HUES64 (cell line): Measurements from ENCODE around the gene NTF3.

Experiments
- H3K27ac ChIP-seq: 2 replicates; pipeline ENCODE4 v1.7.0; 2013; ENCODE audit warnings: low read depth, low read length, inconsistent platforms
- H3K27me3 ChIP-seq: 2 replicates; pipeline ENCODE4 v1.6.1; 2013; ENCODE audit warnings: mild to moderate bottlenecking, low read length; ENCODE audit not compliant: insufficient read depth
- H3K36me3 ChIP-seq: 2 replicates; pipeline ENCODE4 v1.6.1; 2013; ENCODE audit warnings: mild to moderate bottlenecking, low read length; ENCODE audit not compliant: insufficient read depth
- H3K4me1 ChIP-seq: 2 replicates; pipeline ENCODE4 v1.6.1; 2013; ENCODE audit warnings: mild to moderate bottlenecking, low read length, moderate library complexity; ENCODE audit not compliant: insufficient read depth
- H3K4me3 ChIP-seq: 2 replicates; pipeline ENCODE4 v1.5.1; 2013; ENCODE audit warnings: mild to moderate bottlenecking, low read length, moderate library complexity
- H3K9ac ChIP-seq: 2 replicates; pipeline ENCODE4 v1.6.1; 2013; ENCODE audit warnings: mild to moderate bottlenecking, low read depth, low read length
- H3K9me3 ChIP-seq: 2 replicates; pipeline ENCODE4 v1.6.1; 2013; ENCODE audit warnings: low read depth, low read length; ENCODE audit not compliant: insufficient read depth
- WGBS: fragments of 150-250, 120-280 bp; methylation state at CpG from one replicate; pipeline ENCODE4 v1.1.7; 2013; ENCODE audit warnings: missing lambda C conversion rate; 5-methylcytosine and 5-hydroxymethylcytosine counted together

NTF3 gene

DNA sequence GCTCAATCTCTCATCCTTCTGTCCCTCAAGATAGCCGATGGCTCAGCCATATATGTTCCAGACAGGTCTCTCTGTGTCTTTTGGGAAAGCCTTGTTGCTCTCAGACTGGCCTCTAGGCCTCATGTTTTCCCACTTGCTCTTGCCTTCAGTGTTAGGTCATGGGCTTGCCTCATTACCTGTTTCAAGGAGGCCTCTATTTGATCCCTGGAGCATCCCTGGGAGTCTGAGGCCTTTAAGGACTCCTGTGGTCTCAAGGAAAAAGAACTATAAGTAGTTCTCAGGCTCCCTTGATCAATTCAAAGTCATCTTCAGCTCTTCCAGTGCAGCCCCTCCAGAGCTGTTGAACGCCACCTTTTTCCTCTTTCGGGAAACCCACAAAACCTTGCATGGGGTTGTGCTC, 47.9 kb downstream of the NTF3 start:
- H3K27me3 ChIP-seq, result no peaks in the 10 kb centered on the region; the same call in 1 of the 2 replicates
- H3K4me3 ChIP-seq, result no peak overlapping the region

DNA sequence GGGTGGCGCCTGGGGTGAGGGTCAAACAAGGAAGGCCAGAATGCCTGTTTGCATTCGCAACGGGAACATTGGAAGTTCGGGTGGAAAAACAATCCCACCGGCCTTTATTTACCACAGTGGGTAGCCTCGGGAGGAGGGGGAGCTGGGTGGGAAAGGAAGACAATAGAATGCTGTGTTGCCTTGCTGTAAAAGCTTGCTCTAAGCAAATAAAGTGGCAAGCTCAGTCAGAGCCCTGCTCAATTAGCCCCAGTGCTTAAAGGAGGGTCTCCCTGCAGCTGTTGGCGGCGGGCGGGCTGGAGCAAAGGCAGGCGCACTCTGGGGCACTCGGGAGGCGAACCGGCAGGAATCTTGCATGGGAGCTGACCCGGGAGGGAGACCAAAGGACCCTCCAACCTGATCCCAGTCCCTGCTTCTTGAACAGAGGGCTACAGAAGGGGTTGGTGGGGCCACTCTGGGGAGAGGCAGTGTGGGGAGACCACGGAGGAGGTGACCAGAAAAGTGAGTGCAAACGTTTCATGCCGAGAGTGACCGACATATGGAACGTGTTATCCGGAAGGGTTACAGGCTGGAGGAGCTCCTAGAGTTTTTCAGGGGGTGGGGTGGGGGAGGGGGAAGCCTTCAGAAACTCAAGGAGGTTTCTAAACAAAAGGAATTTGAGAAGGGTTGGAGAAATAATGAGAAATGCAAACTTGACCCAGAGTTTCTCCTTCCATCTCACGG, 48.5 kb downstream of the NTF3 start:
- Histone ChIP-seq H3K9me3 (no peaks in the 10 kb centered on the region), H3K36me3 (no peaks in the 10 kb centered on the region), H3K27me3 (no peaks in the 10 kb centered on the region; the same call in 1 of the 2 replicates), H3K4me3 (peak overlapping the region; percentile 52), H3K27ac (peak overlapping the region; percentile 91), H3K9ac (peak overlapping the region; percentile 71), H3K4me1 (peaks cover 19% of the 10 kb centered on the region; the same call in 1 of the 2 replicates)
- 8% methylated on average over 21 of the region's 21 CpGs for WGBS

More for the DNA sequence above, 47.9 kb downstream of the NTF3 start:
- 53% methylated on average over 3 of the region's 3 CpGs for WGBS
- no peak overlapping the region for H3K9ac ChIP-seq
- no peaks in the 10 kb centered on the region for H3K9me3 ChIP-seq
- no peaks in the 10 kb centered on the region for H3K36me3 ChIP-seq
- H3K4me1 ChIP-seq, result peaks cover 19% of the 10 kb centered on the region; the same call in 1 of the 2 replicates
- no peak overlapping the region; the same call in 1 of the 2 replicates for H3K27ac ChIP-seq

DNA sequence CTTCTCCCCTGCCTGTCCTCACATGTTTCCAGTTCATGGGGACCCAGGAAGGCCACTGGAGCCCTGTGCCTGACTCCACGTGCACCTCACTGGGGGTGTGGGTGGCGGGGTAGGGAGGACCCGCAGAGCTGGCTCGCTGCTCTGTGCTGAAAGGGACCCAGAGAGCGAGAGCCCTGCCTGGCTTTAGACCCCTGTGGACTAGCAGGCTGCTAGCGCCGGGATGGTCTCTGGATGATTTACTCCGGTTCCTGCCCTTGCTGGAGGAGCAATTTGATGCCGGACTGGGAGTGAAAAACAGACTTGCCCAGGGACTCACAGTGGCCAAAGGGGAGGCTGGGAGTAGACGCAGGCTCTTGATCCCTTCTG, 49.0 kb downstream of the NTF3 start:
- 15% methylated on average over 10 of the region's 10 CpGs for WGBS
- no peaks in the 10 kb centered on the region for H3K36me3 ChIP-seq
- H3K9ac ChIP-seq, result peak overlapping the region; percentile 71
- peaks cover 19% of the 10 kb centered on the region; the same call in 1 of the 2 replicates for H3K4me1 ChIP-seq
- H3K9me3 ChIP-seq, result no peaks in the 10 kb centered on the region
- no peaks in the 10 kb centered on the region; the same call in 1 of the 2 replicates for H3K27me3 ChIP-seq
- H3K27ac ChIP-seq, result peak overlapping the region; percentile 91
- H3K4me3 ChIP-seq, result peak overlapping the region; percentile 52

GRCh38 chr12:5481645-5482044, 49.7 kb downstream of the NTF3 start:
- no peak overlapping the region for H3K9ac ChIP-seq
- peaks cover 19% of the 10 kb centered on the region; the same call in 1 of the 2 replicates for H3K4me1 ChIP-seq
- H3K4me3 ChIP-seq, result no peak overlapping the region
- H3K9me3 ChIP-seq, result no peaks in the 10 kb centered on the region
- no peaks in the 10 kb centered on the region for H3K36me3 ChIP-seq
- 92% methylated on average over 5 of the region's 5 CpGs for WGBS
- H3K27me3 ChIP-seq, result no peaks in the 10 kb centered on the region; the same call in 1 of the 2 replicates
- no peak overlapping the region for H3K27ac ChIP-seq

GRCh38 chr12:5484426-5484825, 52.5 kb downstream of the NTF3 start:
- no peak overlapping the region for H3K4me3 ChIP-seq
- peaks cover 11% of the 10 kb centered on the region; the same call in 1 of the 2 replicates for H3K4me1 ChIP-seq
- no peak overlapping the region for H3K9ac ChIP-seq
- no peaks in the 10 kb centered on the region for H3K36me3 ChIP-seq
- no peaks in the 10 kb centered on the region for H3K9me3 ChIP-seq
- H3K27ac ChIP-seq, result no peak overlapping the region
- WGBS, result 88% methylated on average over 6 of the region's 6 CpGs
- H3K27me3 ChIP-seq, result no peaks in the 10 kb centered on the region; the same call in 1 of the 2 replicates

GRCh38 chr12:5485454-5485853, 53.5 kb downstream of the NTF3 start:
- H3K27ac ChIP-seq, result no peak overlapping the region
- H3K4me1 ChIP-seq, result 0 out of 2 replicates have a peak, but pooled peaks cover 3% of the 10 kb centered on the region
- no peak overlapping the region for H3K4me3 ChIP-seq
- 82% methylated on average over 4 of the region's 4 CpGs for WGBS
- no peaks in the 10 kb centered on the region for H3K36me3 ChIP-seq
- H3K9me3 ChIP-seq, result no peaks in the 10 kb centered on the region
- no peaks in the 10 kb centered on the region; the same call in 1 of the 2 replicates for H3K27me3 ChIP-seq
- no peak overlapping the region for H3K9ac ChIP-seq

DNA sequence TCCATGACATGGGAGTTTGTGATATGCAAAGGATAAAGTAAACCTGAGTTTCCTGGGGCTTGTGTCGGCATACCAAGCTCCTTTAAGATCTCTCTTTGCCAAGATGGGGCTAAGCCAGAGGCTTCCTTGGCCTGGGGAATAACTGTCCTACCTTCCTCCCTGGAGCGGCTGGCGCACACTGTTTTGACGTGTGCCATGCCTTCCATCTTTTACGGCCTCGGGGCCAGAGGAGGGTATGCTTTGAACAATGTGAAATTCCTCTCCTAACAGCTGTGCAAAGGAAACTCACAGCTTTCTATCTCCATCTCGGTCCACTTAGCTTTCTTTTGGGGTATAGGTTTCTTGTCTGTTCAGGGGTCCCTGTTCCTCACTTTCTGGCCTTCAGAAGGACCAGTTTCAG, 55.2 kb downstream of the NTF3 start:
- 77% methylated on average over 7 of the region's 7 CpGs for WGBS
- Histone ChIP-seq H3K27me3 (no peaks in the 10 kb centered on the region), H3K36me3 (no peaks in the 10 kb centered on the region)

GRCh38 chr12:5487948-5488625, 56.2 kb downstream of the NTF3 start:
- H3K27me3 ChIP-seq, result no peaks in the 10 kb centered on the region
- no peak overlapping the region for H3K4me3 ChIP-seq
- no peak overlapping the region for H3K27ac ChIP-seq
- no peaks in the 10 kb centered on the region for H3K36me3 ChIP-seq
- H3K4me1 ChIP-seq, result no peaks in the 10 kb centered on the region
- 88% methylated on average over 6 of the region's 6 CpGs for WGBS
- no peaks in the 10 kb centered on the region for H3K9me3 ChIP-seq
- no peak overlapping the region for H3K9ac ChIP-seq

More for the DNA sequence above, 55.2 kb downstream of the NTF3 start:
- H3K4me3 ChIP-seq, result no peak overlapping the region
- H3K9me3 ChIP-seq, result no peaks in the 10 kb centered on the region
- no peak overlapping the region for H3K27ac ChIP-seq
- H3K9ac ChIP-seq, result no peak overlapping the region
- no peaks in the 10 kb centered on the region for H3K4me1 ChIP-seq

DNA sequence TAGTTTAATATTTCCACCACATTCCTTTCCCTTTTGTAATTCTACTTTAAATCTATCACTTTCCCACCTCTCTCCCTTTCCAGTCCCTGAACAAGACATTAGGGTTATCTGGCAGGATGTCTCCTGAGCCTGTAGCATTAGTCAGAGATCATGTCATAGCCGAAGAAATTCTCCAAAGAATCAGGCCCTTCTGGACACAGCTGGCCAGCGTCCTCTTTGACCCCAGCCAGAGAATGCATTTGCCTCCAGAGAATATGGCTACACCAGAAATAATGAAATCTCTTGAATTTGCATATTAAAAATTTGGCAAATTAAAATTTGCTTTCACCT, 56.7 kb downstream of the NTF3 start:
- H3K4me3 ChIP-seq, result no peak overlapping the region
- no peaks in the 10 kb centered on the region for H3K9me3 ChIP-seq
- no peaks in the 10 kb centered on the region for H3K4me1 ChIP-seq
- H3K27me3 ChIP-seq, result no peaks in the 10 kb centered on the region
- no peak overlapping the region for H3K9ac ChIP-seq
- 90% methylated on average over 2 of the region's 2 CpGs for WGBS
- no peaks in the 10 kb centered on the region for H3K36me3 ChIP-seq
- H3K27ac ChIP-seq, result no peak overlapping the region

DNA sequence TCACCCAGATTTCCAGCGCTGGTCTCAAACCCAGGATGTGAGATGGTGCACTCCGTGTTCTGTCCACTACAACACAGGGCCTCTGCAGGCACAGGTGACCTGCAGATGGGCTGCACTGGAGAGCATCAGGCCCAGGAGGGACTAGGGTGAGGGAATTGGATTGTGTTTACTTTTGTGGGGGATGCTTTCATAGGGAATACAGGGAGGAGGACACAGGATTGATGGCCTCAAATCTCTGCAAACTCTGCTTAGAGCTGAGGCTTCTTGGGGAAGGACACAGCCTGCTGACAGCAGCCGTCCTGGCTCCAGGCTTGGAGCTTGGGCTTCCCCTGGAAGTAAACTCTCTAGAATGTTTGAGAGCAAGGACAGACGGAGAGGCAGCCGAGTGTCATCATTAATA, 57.1 kb downstream of the NTF3 start:
- H3K27ac ChIP-seq, result no peak overlapping the region
- no peaks in the 10 kb centered on the region for H3K9me3 ChIP-seq
- H3K27me3 ChIP-seq, result no peaks in the 10 kb centered on the region
- no peak overlapping the region for H3K9ac ChIP-seq
- H3K4me1 ChIP-seq, result no peaks in the 10 kb centered on the region
- H3K36me3 ChIP-seq, result no peaks in the 10 kb centered on the region
- 96% methylated on average over 5 of the region's 5 CpGs for WGBS
- no peak overlapping the region for H3K4me3 ChIP-seq

DNA sequence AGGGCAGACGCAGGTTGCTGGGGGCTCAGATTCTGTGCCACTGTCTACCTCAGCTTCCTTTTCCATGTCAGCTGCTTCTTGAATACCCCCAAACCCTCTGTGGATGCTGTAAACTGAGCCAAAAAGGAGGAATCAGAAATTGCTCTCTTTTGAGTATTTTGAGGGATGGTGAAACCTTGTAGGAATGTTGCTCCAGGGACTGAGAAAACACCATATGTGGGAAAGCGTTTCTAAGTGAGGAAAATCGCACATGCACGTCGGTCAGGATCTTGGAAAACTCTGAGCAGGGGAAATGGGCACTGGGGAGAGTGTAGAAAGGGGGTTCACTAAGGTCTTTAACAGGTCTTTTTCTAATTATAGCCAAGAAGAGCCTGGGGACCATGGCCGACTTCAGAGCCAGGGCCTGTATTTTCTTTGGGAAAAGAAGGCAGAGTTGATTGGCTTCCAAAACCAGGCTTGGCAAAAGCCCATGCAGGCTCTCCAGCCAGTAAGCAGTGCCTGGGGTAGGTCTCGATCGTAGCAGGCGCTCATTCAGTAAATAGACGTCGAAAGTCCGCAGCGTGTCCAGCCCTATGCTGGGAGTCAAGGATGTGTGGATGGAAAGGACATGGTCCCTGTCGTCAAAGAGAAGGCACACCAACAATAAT, 58.0 kb downstream of the NTF3 start:
- Histone ChIP-seq H3K4me1 (no peaks in the 10 kb centered on the region), H3K9ac (no peak overlapping the region), H3K4me3 (no peak overlapping the region), H3K36me3 (no peaks in the 10 kb centered on the region), H3K27me3 (no peaks in the 10 kb centered on the region), H3K27ac (no peak overlapping the region), H3K9me3 (no peaks in the 10 kb centered on the region)
- 93% methylated on average over 14 of the region's 14 CpGs for WGBS
